GM15510 (cell line): ENCODE data around the gene SCYL1.

Experiments used
- POLR2A ChIP-seq: IDR thresholded peaks from 3 replicates; pipeline ENCODE4 v1.6.1; 2011; ENCODE audit warnings: borderline replicate concordance; ENCODE audit not compliant: insufficient read length; ENCODE audit errors: extremely low read depth

SCYL1 gene

GRCh38 chr11:65551572-65552387, 26.9 kb downstream of the SCYL1 start:
- TF ChIP-seq POLR2A: no peak

- TF ChIP-seq POLR2A: no peak
Observed at GRCh38 chr11:65552388-65552951, 27.6 kb downstream of the SCYL1 start.

- no peak for TF ChIP-seq POLR2A
Observed at GRCh38 chr11:65553301-65554001, 28.6 kb downstream of the SCYL1 start.

- no peak for TF ChIP-seq POLR2A
Observed at GRCh38 chr11:65554057-65554818, 29.4 kb downstream of the SCYL1 start.

- no peak for TF ChIP-seq POLR2A
Observed at GRCh38 chr11:65554842-65555430, 30.1 kb downstream of the SCYL1 start.

GRCh38 chr11:65555693-65556231, 30.9 kb downstream of the SCYL1 start:
- no peak for TF ChIP-seq POLR2A

GRCh38 chr11:65556470-65557279, 31.8 kb downstream of the SCYL1 start:
- no peak for TF ChIP-seq POLR2A

GRCh38 chr11:65557280-65558001, 32.6 kb downstream of the SCYL1 start:
- no peak for TF ChIP-seq POLR2A

GRCh38 chr11:65558002-65558929, 33.4 kb downstream of the SCYL1 start, which contains the start of gene LTBP3:
TSS of gene LTBP3 (minus strand) at chr11:65558359. CDS start at chr11:65557959, 400 bp downstream.
- TF ChIP-seq POLR2A: no peak

GRCh38 chr11:65558930-65559509, 34.1 kb downstream of the SCYL1 start:
- no peak for TF ChIP-seq POLR2A

- no peak for TF ChIP-seq POLR2A
Observed at GRCh38 chr11:65559535-65559934, 34.7 kb downstream of the SCYL1 start.

- no peak for TF ChIP-seq POLR2A
Observed at GRCh38 chr11:65559951-65560537, 35.2 kb downstream of the SCYL1 start.
